Measurements from ENCODE around the gene EIF1AX.

DNA sequence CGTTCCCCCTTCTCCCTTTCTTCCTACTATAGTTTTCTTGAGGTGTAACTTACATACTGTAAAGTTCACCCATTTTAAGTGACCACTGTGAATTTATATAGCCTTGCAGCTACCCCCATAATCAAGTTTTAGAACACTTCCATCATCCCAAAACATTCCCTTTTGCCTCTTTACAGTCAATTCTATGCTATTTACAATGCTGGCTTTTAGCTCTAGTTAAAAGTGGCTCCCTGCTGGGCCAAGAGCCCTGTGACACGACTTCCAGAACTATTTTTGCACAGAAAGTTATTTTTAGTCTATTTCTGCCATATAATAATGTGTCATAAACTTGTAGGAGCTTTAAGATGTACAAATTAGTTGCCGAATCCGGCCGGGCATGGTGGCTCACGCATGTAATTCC is 51.8 kb downstream of the EIF1AX start:
- TF ChIP-seq, protein P1, sequence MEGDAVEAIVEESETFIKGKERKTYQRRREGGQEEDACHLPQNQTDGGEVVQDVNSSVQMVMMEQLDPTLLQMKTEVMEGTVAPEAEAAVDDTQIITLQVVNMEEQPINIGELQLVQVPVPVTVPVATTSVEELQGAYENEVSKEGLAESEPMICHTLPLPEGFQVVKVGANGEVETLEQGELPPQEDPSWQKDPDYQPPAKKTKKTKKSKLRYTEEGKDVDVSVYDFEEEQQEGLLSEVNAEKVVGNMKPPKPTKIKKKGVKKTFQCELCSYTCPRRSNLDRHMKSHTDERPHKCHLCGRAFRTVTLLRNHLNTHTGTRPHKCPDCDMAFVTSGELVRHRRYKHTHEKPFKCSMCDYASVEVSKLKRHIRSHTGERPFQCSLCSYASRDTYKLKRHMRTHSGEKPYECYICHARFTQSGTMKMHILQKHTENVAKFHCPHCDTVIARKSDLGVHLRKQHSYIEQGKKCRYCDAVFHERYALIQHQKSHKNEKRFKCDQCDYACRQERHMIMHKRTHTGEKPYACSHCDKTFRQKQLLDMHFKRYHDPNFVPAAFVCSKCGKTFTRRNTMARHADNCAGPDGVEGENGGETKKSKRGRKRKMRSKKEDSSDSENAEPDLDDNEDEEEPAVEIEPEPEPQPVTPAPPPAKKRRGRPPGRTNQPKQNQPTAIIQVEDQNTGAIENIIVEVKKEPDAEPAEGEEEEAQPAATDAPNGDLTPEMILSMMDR (conservative IDR thresholded peaks at IDR 0.05; ENCODE audit: low read length), result no peak
- no peak for TF ChIP-seq EZH2phosphoT487 (IDR thresholded peaks at IDR 0.05; ENCODE audit: borderline replicate concordance, low read depth, low read length)

All from OCI-LY7 (cell line).